HG03066 (cell line): Measurements from ENCODE around the gene PDX1.

Source experiments
- ATAC-seq: cut with Tn5 transposase; IDR thresholded peaks from one replicate; pipeline ENCODE4 v1.9.1; 2021; ENCODE audit warnings: low read depth; ENCODE audit not compliant: unreplicated experiment

Gene PDX1

DNA sequence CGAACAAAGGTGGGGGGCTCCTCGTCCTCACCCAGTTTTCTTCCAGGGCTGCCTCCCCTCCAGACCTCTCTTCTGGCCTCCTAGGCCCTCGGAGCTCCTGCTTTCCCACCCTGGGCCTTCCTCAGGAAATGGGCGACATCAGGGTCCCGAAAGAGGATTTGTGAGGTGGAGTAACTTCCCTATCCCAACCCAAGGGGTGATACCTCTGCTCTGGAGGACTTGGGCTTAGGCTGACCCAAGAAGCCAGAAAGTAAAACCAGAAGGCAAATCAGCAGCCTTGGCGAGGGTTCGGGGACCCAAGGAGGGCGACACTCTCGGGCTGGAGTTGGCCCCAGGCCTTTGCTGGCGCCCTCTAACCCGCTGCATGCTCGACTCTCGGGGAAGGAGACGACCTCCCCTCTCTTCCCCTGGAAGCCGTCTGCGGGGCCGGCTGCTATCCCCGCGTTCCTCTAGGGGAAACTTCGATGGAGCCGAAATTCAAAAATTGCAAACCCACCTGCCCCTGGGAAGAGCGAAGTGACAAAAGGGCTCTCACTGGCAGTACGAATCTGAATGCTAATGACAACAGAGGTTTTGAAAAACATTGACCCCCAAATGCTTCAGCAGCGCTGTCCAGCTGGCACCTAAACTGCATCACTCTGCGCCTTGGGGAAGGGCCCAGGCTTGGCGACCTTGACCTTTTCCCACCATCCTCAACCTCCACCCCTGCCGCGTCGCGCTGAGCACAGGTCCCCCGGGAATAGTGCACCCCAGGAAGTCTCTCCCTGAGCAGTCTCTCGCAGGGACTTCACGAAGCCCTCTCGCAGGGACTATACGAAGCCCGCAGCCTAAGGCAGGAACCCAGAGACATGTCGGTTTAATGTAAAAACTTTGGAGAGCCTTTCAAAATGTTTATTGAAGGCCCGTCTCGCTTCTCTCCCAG, 2.4 kb downstream of the PDX1 start:
- no peak for ATAC-seq

DNA sequence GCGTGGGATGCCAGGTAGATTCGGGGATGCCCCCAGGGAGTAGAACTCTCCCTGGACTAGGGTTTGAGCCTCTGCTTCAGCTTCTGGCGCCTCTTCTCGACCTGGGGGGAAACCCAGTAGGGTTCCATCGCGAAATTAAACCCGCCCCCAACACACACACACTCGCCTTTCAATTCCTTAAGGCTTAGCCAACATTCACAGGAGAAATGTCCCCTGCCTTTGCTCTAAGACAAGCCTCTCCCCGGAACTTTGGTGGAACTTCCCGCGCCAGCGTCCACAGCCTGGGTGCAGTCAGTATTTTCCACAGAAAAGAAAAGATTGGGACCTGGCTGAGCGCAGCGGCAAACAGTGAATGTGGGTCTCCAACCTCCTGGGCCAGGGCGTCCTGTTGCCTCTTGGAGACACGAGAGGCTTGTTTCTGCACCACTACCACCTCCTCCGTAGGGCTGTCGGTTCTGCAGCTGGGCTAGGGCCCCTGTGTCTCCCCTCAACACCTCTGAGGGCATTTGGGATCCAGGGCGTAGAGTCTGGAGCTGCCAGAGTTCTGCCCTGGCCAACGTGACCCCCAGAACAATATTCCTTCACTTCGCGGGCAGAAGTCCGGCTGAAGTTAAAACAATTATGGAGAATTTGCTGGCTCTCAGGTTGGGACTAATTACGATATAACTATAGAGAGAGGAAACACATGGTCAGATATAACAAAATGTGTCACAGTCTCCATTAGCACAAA, 3.2 kb downstream of the PDX1 start:
- ATAC-seq: no peak

DNA sequence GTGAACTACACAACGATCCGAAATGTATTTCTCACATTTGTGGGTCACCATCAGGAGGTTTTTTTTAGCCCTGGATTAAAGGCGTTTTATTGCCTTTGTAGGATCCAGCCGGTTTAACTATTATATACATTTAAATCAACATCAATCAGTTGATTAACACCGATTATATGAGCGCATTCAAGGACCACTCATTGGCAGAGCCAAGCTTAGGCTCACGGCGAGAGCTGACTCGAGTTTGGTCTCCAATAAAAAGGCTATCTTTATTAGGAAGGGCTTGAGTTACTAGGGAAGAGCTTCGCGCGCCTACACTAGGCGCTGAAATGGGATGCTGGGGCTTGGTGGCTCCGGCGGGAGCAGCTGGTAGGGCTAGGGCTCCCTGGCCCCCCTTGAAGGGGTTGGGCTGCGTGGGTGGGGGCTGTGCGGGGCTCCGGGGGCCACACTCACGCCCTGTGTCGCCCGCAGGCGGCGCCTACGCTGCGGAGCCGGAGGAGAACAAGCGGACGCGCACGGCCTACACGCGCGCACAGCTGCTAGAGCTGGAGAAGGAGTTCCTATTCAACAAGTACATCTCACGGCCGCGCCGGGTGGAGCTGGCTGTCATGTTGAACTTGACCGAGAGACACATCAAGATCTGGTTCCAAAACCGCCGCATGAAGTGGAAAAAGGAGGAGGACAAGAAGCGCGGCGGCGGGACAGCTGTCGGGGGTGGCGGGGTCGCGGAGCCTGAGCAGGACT, 4.2 kb downstream of the PDX1 start:
- no peak for ATAC-seq

DNA sequence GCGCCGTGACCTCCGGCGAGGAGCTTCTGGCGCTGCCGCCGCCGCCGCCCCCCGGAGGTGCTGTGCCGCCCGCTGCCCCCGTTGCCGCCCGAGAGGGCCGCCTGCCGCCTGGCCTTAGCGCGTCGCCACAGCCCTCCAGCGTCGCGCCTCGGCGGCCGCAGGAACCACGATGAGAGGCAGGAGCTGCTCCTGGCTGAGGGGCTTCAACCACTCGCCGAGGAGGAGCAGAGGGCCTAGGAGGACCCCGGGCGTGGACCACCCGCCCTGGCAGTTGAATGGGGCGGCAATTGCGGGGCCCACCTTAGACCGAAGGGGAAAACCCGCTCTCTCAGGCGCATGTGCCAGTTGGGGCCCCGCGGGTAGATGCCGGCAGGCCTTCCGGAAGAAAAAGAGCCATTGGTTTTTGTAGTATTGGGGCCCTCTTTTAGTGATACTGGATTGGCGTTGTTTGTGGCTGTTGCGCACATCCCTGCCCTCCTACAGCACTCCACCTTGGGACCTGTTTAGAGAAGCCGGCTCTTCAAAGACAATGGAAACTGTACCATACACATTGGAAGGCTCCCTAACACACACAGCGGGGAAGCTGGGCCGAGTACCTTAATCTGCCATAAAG, 4.8 kb downstream of the PDX1 start:
- no peak for ATAC-seq

DNA sequence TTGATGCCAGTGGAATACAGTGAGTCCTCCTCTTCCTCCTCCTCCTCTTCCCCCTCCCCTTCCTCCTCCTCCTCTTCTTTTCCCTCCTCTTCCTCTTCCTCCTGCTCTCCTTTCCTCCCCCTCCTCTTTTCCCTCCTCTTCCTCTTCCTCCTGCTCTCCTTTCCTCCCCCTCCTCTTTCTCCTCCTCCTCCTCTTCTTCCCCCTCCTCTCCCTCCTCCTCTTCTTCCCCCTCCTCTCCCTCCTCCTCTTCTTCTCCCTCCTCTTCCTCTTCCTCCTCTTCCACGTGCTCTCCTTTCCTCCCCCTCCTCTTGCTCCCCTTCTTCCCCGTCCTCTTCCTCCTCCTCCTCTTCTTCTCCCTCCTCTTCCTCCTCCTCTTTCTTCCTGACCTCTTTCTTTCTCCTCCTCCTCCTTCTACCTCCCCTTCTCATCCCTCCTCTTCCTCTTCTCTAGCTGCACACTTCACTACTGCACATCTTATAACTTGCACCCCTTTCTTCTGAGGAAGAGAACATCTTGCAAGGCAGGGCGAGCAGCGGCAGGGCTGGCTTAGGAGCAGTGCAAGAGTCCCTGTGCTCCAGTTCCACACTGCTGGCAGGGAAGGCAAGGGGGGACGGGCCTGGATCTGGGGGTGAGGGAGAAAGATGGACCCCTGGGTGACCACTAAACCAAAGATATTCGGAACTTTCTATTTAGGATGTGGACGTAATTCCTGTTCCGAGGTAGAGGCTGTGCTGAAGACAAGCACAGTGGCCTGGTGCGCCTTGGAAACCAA, 5.6 kb downstream of the PDX1 start:
- ATAC-seq: no peak

DNA sequence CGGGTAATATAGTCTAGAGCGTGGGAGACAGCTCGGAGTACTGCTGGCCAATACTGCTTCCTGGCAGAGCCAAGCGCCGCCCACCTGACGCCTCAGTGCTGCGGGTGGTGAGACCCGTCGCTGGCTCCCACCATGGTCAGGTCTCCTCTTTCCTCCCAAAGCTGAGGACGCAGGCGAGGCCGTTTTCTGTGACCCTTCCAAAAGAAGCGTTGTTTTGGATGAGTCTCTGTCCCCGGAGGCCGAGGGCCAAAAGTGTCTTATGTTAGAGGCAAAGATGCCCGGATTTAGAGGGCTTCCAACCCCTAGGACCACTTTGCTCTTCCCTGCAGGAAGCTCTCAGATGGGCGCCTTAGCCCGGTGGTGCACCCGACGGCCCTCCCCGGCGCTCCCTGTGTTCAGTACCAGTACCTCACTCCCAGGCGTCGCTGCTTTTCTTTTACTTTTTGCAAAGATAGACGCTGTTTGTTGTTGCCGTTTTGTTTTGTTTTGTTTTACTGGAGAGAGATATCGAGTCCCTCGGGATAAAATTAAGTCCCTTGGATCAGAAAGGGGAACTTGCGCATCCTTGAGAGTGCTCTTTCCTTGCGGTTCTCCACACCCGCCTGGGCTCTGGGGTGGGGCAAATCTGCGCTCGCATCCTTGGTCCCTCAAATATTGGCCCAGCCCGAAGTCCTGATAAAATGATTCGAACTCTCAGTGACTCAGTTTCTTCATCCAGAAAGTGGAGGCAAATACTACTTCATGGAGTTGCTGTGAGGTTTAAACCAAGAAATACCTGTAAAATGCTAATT, 7.0 kb downstream of the PDX1 start:
- no peak for ATAC-seq

DNA sequence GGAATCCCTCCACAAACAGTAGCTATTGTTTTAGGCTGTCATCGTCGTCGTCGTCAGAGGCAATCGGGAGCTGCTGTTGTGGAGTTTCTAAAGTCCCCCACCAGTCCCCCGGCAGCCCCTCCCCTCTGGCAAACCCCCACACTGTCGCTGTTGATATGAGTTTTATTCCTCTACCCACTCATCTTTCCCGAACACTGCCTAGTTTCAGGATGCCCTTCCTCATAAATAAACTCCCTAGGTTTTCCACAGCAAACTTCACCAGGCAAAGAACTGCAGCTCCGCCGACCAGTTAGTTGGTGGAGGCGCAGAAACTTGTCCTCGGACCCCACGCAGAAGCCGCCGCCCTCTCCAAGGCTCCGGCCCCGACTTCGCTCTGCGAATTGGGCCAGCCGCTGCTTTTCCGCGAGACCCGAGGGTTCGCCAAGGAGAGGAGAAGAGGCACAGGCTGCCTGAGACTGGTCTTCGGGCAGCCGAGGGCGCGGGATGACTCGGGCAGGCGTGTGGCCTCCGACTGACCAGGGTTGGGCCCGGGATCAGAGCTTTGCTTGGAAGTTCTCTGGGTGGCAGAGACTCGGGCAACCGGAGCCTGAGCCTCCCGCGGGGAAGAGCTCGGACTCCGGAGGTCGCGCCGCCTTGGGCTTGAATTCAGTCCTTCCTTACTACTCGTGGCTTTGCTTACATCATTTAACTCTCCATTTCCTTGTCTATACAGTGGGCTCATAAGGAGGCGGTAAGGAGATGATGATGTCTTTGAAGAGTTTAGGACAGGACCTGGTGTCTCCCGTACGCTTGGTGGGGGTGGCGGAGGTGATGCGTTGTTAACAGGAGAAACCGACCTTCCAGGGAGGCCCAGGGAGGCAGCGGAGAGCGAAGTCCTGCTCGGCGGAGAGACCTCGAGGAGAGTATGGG, 7.9 kb downstream of the PDX1 start:
- no peak for ATAC-seq

DNA sequence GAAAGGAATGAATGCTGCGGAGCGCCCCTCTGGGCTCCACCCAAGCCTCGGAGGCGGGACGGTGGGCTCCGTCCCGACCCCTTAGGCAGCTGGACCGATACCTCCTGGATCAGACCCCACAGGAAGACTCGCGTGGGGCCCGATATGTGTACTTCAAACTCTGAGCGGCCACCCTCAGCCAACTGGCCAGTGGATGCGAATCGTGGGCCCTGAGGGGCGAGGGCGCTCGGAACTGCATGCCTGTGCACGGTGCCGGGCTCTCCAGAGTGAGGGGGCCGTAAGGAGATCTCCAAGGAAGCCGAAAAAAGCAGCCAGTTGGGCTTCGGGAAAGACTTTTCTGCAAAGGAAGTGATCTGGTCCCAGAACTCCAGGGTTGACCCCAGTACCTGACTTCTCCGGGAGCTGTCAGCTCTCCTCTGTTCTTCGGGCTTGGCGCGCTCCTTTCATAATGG, 8.6 kb downstream of the PDX1 start:
- ATAC-seq: no peak

DNA sequence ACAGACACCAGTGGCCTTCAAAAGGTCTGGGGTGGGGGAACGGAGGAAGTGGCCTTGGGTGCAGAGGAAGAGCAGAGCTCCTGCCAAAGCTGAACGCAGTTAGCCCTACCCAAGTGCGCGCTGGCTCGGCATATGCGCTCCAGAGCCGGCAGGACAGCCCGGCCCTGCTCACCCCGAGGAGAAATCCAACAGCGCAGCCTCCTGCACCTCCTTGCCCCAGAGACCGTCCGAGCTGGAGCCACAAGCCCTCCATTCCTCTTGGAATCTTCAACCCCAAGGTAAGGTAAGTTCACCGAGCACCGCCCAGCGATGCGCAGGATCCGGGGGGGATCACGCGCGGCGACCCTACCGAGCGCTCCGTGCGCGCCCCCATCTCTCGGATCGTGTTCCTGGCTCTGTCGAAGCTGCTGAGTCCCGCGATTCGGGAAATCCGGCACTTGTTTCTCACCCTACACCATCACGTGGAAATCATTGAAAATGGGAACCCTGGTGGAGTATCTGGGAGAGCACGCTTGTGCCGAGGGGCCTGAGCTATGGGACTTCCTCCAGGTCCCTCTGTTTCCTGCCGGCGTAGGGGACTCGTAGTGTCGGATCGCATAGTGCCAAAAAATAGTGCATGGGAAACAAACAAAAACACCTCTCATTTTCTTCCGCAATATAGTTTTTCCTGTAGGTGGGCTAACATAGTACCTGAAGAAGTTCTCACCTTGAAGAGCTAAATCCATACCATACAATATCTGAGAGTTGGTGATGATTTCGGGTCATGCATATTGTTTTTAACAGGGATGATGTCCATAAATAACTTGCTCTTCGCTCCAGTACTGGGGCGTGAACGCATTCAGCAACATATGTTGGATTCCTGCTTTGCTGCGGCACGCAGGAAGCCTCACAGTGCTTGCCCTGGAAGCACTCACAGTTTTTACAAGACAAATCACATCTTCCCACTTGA, 9.3 kb downstream of the PDX1 start:
- ATAC-seq: no peak

DNA sequence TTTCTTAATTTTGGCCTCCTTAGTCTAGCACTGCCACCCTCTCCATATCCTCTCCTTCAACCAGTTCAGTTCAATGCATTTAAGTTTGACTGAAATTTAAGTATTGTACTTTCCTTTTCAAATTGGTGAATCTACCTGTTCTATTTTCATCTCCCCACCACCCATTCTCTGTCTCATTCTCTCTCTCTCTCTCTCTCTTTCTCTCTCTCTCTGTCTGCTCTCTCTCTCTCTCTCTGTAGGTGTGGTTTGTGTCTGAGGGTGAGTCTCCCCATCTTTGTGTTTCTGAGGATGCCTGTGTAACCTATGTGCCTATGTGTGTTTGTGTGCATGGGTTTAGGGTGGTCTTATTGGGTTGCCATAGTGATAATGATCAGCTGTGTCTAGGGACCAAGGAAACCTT, 10.1 kb downstream of the PDX1 start:
- no peak for ATAC-seq

DNA sequence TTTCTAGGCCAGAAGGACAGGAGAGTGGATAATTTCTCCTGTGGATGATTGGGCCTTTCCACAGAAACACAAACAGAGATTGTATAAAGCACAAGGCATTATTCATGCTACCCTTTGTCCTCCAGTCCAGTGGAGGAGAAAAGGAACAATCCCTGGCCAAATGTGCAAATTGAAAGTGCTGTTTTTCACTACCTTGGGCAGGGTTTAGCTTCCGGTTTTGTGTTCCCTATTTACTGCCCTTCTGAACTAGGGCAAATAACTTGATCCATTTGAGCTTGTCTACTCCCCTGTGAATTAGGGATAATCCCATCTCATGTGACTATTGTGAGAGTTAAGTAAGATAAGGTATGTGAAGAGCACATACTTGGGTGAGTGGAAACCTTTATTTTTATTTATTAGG, 13.3 kb downstream of the PDX1 start:
- ATAC-seq: no peak

DNA sequence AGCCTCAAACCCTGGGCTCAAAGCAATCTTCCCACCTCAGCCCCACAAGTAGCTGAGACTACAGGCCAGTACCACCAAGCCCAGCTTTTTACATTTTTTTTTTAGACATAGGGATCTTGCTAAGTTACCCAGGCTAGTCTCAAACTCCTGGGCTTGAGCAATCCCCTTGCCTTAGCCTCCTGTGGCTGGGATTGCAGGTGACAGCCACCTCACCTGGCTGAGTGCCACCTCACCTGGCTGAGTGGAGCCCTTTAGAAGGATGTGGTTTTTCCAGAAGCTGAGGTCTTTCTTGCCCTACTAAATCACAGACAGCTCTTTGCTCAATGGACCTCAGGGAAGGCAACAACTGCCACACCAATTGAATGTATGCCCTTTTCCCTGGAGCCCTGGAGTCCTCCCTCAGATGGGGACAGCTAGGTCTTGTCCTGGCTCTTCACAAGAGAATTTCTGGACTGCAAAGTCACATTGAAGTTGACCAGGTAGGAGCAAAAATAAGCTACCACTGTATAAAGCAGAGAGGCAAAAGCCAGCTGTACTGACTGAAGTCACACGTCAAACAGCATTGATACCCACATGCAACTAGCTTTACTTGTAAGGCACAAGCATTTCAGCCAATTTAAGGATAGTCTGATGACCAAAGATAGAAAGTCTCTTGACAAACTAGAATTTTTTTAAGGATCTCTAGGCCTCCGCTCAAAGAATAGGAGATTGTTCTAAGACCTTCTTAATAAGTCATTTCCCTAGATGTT, 14.0 kb downstream of the PDX1 start:
- no peak for ATAC-seq

DNA sequence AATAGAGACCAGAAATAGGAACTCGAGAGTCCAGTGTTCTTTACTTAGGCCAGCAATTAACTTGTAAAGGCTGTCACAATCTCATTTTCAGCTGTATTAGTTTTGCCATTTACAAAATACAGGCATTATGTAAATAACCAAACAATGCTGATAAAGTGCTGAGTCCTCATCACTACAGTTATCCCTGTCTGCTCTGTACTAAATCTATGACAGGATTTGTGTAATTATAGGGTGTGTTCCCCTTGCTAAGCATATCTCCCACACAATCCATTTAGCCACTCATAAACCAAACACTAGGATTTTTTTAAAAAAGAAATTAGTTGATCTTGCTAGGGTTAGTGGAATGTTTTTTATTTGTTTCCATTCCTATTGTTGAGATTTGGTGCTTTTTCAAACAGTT, 23.2 kb downstream of the PDX1 start:
- no peak for ATAC-seq

DNA sequence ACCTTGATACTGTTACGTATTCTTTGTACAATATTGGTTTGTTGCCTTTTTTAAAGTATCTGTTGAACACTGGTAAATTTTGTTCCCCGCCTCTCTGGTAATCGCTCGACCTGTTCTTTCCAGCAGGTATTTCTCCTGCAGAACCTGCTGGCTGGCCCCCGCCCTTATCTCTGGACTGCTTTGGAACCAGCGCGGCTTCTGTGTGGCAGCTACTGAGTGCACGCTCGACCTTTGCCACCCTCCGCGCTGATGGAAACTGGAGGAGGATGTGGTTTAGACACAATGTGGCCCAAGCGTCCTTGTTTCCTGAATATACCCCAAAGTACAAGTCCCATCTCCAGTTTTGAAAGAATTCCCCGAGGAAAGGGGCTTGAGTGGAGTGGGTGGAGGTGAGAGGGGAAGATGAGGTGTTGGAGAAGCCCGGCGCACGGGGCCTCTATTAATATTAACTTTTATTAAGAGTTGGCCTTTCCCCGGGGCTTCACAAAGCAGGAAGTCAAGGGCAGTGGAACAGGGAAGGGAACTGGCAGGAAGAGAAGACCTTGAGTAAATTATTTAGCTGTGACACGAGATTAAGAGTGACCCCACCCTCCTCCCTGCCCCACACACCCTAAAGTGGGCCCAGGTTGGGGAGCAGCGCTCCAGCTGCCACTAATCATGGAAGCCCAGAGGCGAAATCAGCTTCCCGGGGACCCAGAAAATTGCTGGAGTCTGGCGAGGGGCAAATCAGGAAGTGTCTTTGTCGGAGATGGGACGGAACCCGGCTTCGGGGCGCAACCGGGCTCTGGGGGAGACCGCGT, 33.3 kb downstream of the PDX1 start:
- peak; percentile 11 for ATAC-seq

DNA sequence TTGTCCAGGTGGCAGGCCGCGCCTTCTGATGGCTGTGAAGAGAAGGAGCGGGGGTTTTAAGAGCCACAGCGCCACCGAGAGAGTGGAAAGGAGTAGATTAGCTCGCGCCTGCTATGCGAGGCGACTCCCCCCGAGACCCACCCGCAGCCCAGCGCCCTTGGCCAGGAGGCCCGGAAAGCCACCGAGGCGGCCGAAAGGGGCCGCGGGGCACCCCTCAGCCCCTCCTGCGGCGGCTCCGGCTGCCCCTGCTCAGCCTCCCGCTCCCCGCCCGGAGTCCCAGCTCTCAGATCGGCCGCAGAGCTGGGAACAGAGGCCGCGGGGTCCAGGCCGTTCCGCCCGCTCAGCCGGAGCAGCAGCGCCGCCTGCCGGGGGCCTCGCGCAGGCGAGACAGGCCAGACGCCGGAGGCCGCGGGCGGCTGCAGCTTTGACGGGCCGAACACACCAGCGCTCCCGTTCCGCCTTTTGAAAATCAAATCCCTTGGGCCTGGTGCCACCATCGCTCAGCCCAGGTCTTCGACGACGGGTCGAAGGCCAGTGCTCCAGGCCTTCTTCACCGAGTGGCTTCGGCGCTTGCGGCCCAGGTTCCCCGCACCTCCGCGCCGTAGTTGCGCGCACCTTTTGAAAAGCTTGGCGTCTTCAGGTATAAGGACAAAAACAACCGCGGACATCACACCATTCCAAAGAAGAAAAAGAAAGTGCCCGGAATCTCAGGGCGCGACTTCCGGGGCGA, 34.0 kb downstream of the PDX1 start:
- peak; percentile 89 for ATAC-seq
